ENCODE measurements around the gene ACADS. TPM values are rescaled to one million over a fixed set of nuclear protein-coding genes. Genes with fewer than 3 reads are reported as not detected.

Gene ACADS
- total RNA-seq, 4 donors from 2014 or later: 40.8 to 85.9 (median 65.1) TPM

DNA sequence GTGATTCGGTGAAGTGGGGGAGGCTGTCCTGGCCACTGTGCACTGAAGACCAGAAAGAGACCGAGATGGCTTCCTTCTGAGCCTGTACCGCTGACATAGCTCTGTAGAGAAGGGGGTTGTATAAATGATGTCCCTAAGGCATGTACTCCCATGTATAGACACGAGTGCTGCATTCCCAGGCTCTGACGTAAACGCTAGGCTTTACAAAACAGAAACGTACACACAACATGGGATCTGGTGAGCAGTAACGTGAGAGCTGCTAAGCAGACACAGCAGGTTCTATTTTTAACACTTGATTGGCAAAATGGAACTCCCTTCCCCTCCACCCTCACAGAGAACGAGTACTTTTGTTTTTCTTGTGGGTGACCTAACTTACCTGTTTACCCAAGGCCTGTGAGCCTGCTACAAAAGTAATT, 35.9 kb downstream of the ACADS start:
- Histone ChIP-seq H3K27ac (peak overlapping the region; percentile 88 to 94 (median 94)), H3K9me3 (no peaks in the 10 kb centered on the region), H3K36me3 (peaks cover 0 to 5% of the 10 kb centered on the region in 2 donors), H3K4me3 (replicated peaks in 1 of 3) (no peak overlapping the region), H3K27me3 (no peaks in the 10 kb centered on the region), H3K4me1 (peaks cover 33% of the 10 kb centered on the region in 2 donors)
- peak; percentile 65 to 67 for DNase-seq
- intact Hi-C loops (cut with DNase I): no loop called here
- 14 to 21% methylated on average over 9 of the region's 9 CpGs for WGBS, 2 donors
- no peak for TF ChIP-seq POLR2A (IDR thresholded peaks at IDR 0.05)
- TF ChIP-seq, protein P1, sequence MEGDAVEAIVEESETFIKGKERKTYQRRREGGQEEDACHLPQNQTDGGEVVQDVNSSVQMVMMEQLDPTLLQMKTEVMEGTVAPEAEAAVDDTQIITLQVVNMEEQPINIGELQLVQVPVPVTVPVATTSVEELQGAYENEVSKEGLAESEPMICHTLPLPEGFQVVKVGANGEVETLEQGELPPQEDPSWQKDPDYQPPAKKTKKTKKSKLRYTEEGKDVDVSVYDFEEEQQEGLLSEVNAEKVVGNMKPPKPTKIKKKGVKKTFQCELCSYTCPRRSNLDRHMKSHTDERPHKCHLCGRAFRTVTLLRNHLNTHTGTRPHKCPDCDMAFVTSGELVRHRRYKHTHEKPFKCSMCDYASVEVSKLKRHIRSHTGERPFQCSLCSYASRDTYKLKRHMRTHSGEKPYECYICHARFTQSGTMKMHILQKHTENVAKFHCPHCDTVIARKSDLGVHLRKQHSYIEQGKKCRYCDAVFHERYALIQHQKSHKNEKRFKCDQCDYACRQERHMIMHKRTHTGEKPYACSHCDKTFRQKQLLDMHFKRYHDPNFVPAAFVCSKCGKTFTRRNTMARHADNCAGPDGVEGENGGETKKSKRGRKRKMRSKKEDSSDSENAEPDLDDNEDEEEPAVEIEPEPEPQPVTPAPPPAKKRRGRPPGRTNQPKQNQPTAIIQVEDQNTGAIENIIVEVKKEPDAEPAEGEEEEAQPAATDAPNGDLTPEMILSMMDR (IDR thresholded peaks at IDR 0.05): no peak

DNA sequence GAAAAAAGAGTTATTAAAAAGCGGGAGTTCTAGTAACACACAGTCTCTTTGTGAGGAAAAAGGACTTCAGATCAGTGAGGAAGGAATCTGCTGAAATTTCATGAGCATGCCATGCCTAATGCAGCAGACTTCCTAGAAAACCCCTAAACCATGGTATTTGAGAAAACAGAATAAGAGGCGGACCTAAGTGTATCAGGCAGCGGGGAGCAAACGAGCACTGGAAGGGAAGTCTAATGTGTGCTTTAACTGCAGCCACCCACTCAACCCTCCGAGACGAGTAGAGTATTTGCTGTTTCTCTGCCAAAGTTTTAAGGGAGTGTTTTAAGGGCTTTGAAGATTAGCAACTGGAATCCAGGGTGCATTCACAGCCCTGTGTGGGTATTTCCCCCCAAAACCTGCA, 36.5 kb downstream of the ACADS start:
- 38% methylated on average over 6 of the region's 6 CpGs for WGBS, 2 donors
- H3K27ac ChIP-seq: peak overlapping the region; percentile 88 to 94 (median 94)
- peak in 1 of 2 donors; percentile 18 for TF ChIP-seq POLR2A (IDR thresholded peaks at IDR 0.05)
- TF ChIP-seq, protein P1 (IDR thresholded peaks at IDR 0.05): no peak
- no peaks in the 10 kb centered on the region for H3K9me3 ChIP-seq
- DNase-seq: peak; percentile 58 to 63
- peaks cover 0 to 5% of the 10 kb centered on the region in 2 donors for H3K36me3 ChIP-seq
- intact Hi-C loops (cut with DNase I): no loop called here
- no peak overlapping the region for H3K4me3 ChIP-seq (replicated peaks in 1 of 3)
- H3K4me1 ChIP-seq: peaks cover 37 to 39% of the 10 kb centered on the region in 2 donors
- no peaks in the 10 kb centered on the region for H3K27me3 ChIP-seq

DNA sequence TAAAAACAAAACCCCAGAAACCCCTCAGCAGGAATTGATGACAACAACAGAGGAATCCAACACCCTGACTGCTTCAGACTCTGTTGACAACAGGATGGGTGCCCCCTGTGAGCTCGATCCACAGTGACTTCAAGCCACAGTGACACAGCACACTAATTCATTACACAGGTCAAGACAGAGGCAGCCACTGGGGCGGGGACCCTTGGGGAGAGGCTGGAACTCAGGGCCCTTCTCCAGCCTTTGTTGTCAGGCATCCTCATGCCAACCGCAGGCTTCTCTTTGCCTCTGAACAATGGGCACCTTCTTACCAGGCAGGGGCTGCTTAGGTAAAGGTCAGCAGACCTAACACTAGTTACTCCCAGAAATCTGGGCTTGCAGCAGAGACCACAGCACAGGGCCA, 37.6 kb downstream of the ACADS start:
- TF ChIP-seq, protein P1 (IDR thresholded peaks at IDR 0.05): no peak
- no peak for TF ChIP-seq POLR2A (IDR thresholded peaks at IDR 0.05)
- no peaks in the 10 kb centered on the region for H3K9me3 ChIP-seq
- DNase-seq: no peak
- H3K27me3 ChIP-seq: no peaks in the 10 kb centered on the region
- intact Hi-C loops (cut with DNase I): no loop called here
- H3K4me1 ChIP-seq: peaks cover 45 to 50% of the 10 kb centered on the region in 2 donors
- H3K27ac ChIP-seq: peak overlapping the region in 2 of 3 donors; percentile 94
- 63 to 81% methylated on average over 3 of the region's 3 CpGs for WGBS, 2 donors
- no peak overlapping the region for H3K4me3 ChIP-seq (replicated peaks in 1 of 3)
- peaks cover 0 to 5% of the 10 kb centered on the region in 2 donors for H3K36me3 ChIP-seq

DNA sequence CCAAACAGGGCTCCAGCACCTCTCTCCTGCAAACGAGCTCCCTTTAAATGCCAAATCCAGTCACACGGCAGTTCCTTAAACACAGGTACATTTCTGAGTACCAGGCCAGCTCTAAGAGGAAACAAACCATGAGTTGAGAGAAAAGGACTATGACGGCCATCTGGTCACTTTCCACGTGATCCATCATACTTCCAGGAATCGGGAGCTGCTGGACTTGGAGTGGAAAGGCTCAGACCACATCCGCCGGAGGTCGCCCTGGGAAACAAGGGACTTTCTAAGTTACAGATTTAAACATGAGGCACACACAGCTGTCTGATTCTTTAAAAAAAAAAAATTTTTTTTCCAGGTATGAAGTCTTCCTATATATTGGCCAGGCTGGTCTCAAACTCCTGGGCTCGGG, 39.2 kb downstream of the ACADS start:
- 91% methylated on average over 9 of the region's 9 CpGs for WGBS, 2 donors
- peaks cover 0 to 5% of the 10 kb centered on the region in 2 donors for H3K36me3 ChIP-seq
- DNase-seq: no peak

DNA sequence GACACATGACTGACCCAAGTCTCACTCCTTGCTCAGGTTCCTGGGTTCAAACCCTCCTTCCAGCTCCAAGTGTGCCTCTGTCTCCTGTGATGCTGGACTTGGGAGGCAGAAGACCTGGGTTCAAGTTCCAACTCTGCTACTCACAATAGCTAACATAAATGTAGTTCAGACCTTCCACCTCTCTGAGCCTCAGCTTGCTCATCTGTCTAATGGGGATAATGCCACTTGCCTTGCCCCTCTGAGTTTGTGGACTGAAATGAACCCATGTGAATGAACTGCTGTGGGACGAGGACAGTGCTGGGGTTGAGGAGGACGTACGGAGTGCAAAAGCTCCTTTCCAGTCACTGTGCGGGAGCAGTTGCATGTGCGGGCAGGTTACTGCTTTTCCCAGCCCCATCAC, 40.9 kb downstream of the ACADS start:
- no peak for DNase-seq
- WGBS, 2 donors: 75 to 91% methylated on average over 5 of the region's 5 CpGs
- TF ChIP-seq, protein P1 (IDR thresholded peaks at IDR 0.05): no peak
- TF ChIP-seq POLR2A (IDR thresholded peaks at IDR 0.05): no peak
- H3K27me3 ChIP-seq: no peaks in the 10 kb centered on the region
- H3K9me3 ChIP-seq: no peaks in the 10 kb centered on the region
- peaks cover 46 to 48% of the 10 kb centered on the region in 2 donors for H3K4me1 ChIP-seq
- H3K4me3 ChIP-seq (replicated peaks in 1 of 3): no peak overlapping the region
- peaks cover 0 to 5% of the 10 kb centered on the region in 2 donors for H3K36me3 ChIP-seq
- intact Hi-C loops (cut with DNase I): no loop called here
- H3K27ac ChIP-seq: peak overlapping the region; percentile 82 to 99 (median 86)

More for the DNA sequence above, 39.2 kb downstream of the ACADS start:
- H3K9me3 ChIP-seq: no peaks in the 10 kb centered on the region
- H3K27ac ChIP-seq: peak overlapping the region in 2 of 3 donors; percentile 82 to 99
- intact Hi-C loops (cut with DNase I): no loop called here
- TF ChIP-seq, protein P1 (IDR thresholded peaks at IDR 0.05): no peak
- no peaks in the 10 kb centered on the region for H3K27me3 ChIP-seq
- peaks cover 57 to 60% of the 10 kb centered on the region in 2 donors for H3K4me1 ChIP-seq
- no peak overlapping the region for H3K4me3 ChIP-seq (replicated peaks in 1 of 3)

Data from thyroid gland (tissue), 4 donors.